Esophagus muscularis mucosa (tissue), 3 donors: ENCODE data around the gene LIG3.

ENCODE experiments used
- POLR2A ChIP-seq: fragments of 450-650 bp; IDR thresholded peaks from one replicate; pipeline ENCODE4 v1.6.1; 2017; ENCODE audit warnings: antibody characterized with exemption, moderate library complexity, mild to moderate bottlenecking, low read depth
- TF ChIP-seq, protein P1 (sequence below), 3 experiments: fragments of 200-600 bp in 2 of 3; fragments of 450-650 bp in 1 of 3; sonication (generic) in 2 of 3; IDR thresholded peaks; one replicate each; pipeline ENCODE4 v1.5.1; 2017 to 2019; ENCODE audit warnings: antibody characterized with exemption in 3 of 3, mild to moderate bottlenecking in 2 of 3, moderate library complexity in 1 of 3

DNA sequence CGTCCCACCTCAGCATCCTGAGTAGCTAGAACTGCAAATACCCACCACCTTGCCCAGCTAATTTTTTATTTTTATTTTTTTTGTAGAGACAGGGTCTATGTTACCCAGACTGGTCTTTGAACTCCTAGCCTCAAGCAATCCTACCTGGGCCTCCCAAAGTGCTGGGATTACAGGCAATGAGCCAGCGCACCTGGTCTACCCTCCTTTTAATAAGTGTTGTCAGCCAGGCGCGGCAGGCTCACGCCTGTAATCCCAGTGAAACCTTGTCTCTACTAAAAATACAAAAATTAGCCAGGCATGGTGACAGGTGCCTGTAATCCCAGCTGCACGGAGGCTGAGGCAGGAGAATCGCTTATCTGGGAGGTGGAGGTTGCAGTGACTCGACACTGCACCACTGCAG lies 63.9 kb downstream of the LIG3 start:
- TF ChIP-seq, protein P1, sequence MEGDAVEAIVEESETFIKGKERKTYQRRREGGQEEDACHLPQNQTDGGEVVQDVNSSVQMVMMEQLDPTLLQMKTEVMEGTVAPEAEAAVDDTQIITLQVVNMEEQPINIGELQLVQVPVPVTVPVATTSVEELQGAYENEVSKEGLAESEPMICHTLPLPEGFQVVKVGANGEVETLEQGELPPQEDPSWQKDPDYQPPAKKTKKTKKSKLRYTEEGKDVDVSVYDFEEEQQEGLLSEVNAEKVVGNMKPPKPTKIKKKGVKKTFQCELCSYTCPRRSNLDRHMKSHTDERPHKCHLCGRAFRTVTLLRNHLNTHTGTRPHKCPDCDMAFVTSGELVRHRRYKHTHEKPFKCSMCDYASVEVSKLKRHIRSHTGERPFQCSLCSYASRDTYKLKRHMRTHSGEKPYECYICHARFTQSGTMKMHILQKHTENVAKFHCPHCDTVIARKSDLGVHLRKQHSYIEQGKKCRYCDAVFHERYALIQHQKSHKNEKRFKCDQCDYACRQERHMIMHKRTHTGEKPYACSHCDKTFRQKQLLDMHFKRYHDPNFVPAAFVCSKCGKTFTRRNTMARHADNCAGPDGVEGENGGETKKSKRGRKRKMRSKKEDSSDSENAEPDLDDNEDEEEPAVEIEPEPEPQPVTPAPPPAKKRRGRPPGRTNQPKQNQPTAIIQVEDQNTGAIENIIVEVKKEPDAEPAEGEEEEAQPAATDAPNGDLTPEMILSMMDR (IDR thresholded peaks at IDR 0.05): no peak
- TF ChIP-seq POLR2A: no peak
